ENCODE measurements around the gene FGF14. TPM values are rescaled to one million over a fixed set of nuclear protein-coding genes. Genes with fewer than 3 reads are reported as not detected.
A peak's percentile ranks its signal among the peaks of the same experiment; 100 is the strongest.

FGF14 gene
- total and polyA plus RNA-seq, 2 donors (not counting 3 experiments of a cell fraction or from before 2014, with no cell fraction given): not detected

GRCh38 chr13:101673360-101674105, 728.3 kb downstream of the FGF14 start:
- CTCF ChIA-PET: no interaction called here
- no TSS peak for BruUV-seq (replicated peaks)
- intact Hi-C loops (cut with micrococcal nuclease): no loop called here

GRCh38 chr13:101661839-101662238, 740.0 kb downstream of the FGF14 start:
- Histone ChIP-seq H3K9me1 (replicated peaks; ENCODE audit: control insufficient read depth, extremely low read depth, insufficient read depth, low read length) (no peaks in the 10 kb centered on the region), H3K4me1 (ENCODE audit: control insufficient read depth, extremely low read depth, insufficient read depth, low read length) (peaks cover 23% of the 10 kb centered on the region), H3K27ac (ENCODE audit: insufficient read depth, low read depth, low read length) (peak overlapping the region; percentile 32), H3K9ac (replicated peaks; ENCODE audit: extremely low read depth, insufficient read depth, low read length) (no peak overlapping the region), H3K4me3 (replicated peaks in 1 of 3; ENCODE audit: insufficient read depth in 1 of 3, low read depth in 1 of 3, low read length in 3 of 3) (no peak overlapping the region), H3K9me3 (replicated peaks; ENCODE audit: control insufficient read depth, insufficient read depth, low read length) (no peaks in the 10 kb centered on the region), H3K27me3 (ENCODE audit: control insufficient read depth in 2 of 2, insufficient read depth in 2 of 2, low read length in 2 of 2) (no peaks in the 10 kb centered on the region), H3K79me2 (ENCODE audit: control insufficient read depth, insufficient read depth, low read length) (no peaks in the 10 kb centered on the region), H2AFZ (ENCODE audit: low read depth, low read length) (no peak overlapping the region), H3K4me2 (ENCODE audit: insufficient read depth, low read length) (peak overlapping the region; percentile 70), H3K36me3 (ENCODE audit: control insufficient read depth in 2 of 2, extremely low read depth in 1 of 2, insufficient read depth in 2 of 2, low read length in 2 of 2) (no peaks in the 10 kb centered on the region), H4K20me1 (replicated peaks; ENCODE audit: control insufficient read depth, extremely low read depth, insufficient read depth, low read length) (no peaks in the 10 kb centered on the region)
- POLR2A ChIA-PET: no interaction called here
- intact Hi-C loops (cut with micrococcal nuclease) (loop anchor here (1.0 to 2.0 kb wide), 4 partner anchors 23 to 173 kb away; no protein-coding TSS in a partner anchor), dilution Hi-C loops (cut with MboI; ENCODE audit: extremely low pct_ligation_motif_present, low sequenced_read_pairs) (no loop called here)
- no peak for FAIRE-seq
- no TSS peak for BruUV-seq (replicated peaks)
- TF ChIP-seq POLR2A (IDR thresholded peaks at IDR 0.05; ENCODE audit: low read depth, low read length) (no peak), MAX (IDR thresholded peaks at IDR 0.05; ENCODE audit: insufficient read depth, insufficient read length) (no peak), FOS (IDR thresholded peaks at IDR 0.05; ENCODE audit: borderline replicate concordance, insufficient read depth, low read length) (no peak), POLR2AphosphoS5 (IDR thresholded peaks at IDR 0.05; ENCODE audit: insufficient read depth, low read depth, low read length) (peak; percentile 19), JUN (IDR thresholded peaks at IDR 0.05; ENCODE audit: borderline replicate concordance, insufficient read depth, insufficient read length, low read depth) (peak; percentile 46), GATA2 (IDR thresholded peaks at IDR 0.05; ENCODE audit: insufficient read depth, insufficient read length, low read depth, low read length) (peak; percentile 54), EZH2 (IDR thresholded peaks at IDR 0.05; ENCODE audit: borderline replicate concordance, low read depth, low read length, severe bottlenecking) (no peak), CTCF (IDR thresholded peaks at IDR 0.05; ENCODE audit: extremely low read depth in 1 of 2, insufficient read depth in 1 of 2, low read depth in 1 of 2, low read length in 2 of 2) (no peak), MYC (IDR thresholded peaks at IDR 0.05; ENCODE audit: low read depth, low read length) (no peak)
- peak; percentile 84 for DNase-seq (ENCODE audit: low read depth, low spot score)
- CTCF ChIA-PET: interaction anchor here (1.0 to 2.7 kb wide), 10 partner anchors 8 to 517 kb away, joined by 3 to 10 read pairs (median 4); no protein-coding TSS in a partner anchor

More at GRCh38 chr13:101673360-101674105, 728.3 kb downstream of the FGF14 start:
- Histone ChIP-seq H3K4me1 (ENCODE audit: control insufficient read depth, extremely low read depth, insufficient read depth, low read length) (no peaks in the 10 kb centered on the region), H3K9me3 (replicated peaks; ENCODE audit: control insufficient read depth, insufficient read depth, low read length) (no peaks in the 10 kb centered on the region), H3K79me2 (ENCODE audit: control insufficient read depth, insufficient read depth, low read length) (no peaks in the 10 kb centered on the region), H3K36me3 (ENCODE audit: control insufficient read depth in 2 of 2, extremely low read depth in 1 of 2, insufficient read depth in 2 of 2, low read length in 2 of 2) (no peaks in the 10 kb centered on the region), H2AFZ (ENCODE audit: low read depth, low read length) (no peak overlapping the region), H3K9me1 (replicated peaks; ENCODE audit: control insufficient read depth, extremely low read depth, insufficient read depth, low read length) (no peaks in the 10 kb centered on the region), H3K27ac (ENCODE audit: insufficient read depth, low read depth, low read length) (no peak overlapping the region), H3K9ac (replicated peaks; ENCODE audit: extremely low read depth, insufficient read depth, low read length) (no peak overlapping the region), H3K4me2 (ENCODE audit: insufficient read depth, low read length) (no peak overlapping the region), H4K20me1 (replicated peaks; ENCODE audit: control insufficient read depth, extremely low read depth, insufficient read depth, low read length) (no peaks in the 10 kb centered on the region), H3K4me3 (replicated peaks in 1 of 3; ENCODE audit: insufficient read depth in 1 of 3, low read depth in 1 of 3, low read length in 3 of 3) (no peak overlapping the region), H3K27me3 (ENCODE audit: control insufficient read depth in 2 of 2, insufficient read depth in 2 of 2, low read length in 2 of 2) (no peaks in the 10 kb centered on the region)
- POLR2A ChIA-PET: no interaction called here
- dilution Hi-C loops (cut with MboI; ENCODE audit: extremely low pct_ligation_motif_present, low sequenced_read_pairs): no loop called here
- DNase-seq (ENCODE audit: low read depth, low spot score) (no peak), FAIRE-seq (no peak)
- TF ChIP-seq POLR2A (IDR thresholded peaks at IDR 0.05; ENCODE audit: low read depth, low read length) (no peak), GATA2 (IDR thresholded peaks at IDR 0.05; ENCODE audit: insufficient read depth, insufficient read length, low read depth, low read length) (no peak), POLR2AphosphoS5 (IDR thresholded peaks at IDR 0.05; ENCODE audit: insufficient read depth, low read depth, low read length) (no peak), MYC (IDR thresholded peaks at IDR 0.05; ENCODE audit: low read depth, low read length) (no peak), EZH2 (IDR thresholded peaks at IDR 0.05; ENCODE audit: borderline replicate concordance, low read depth, low read length, severe bottlenecking) (no peak)
